Keratinocyte (primary cell): Measurements from ENCODE around the gene MAPRE3.

ENCODE experiments used
- EZH2 ChIP-seq: IDR thresholded peaks from one replicate; pipeline ENCODE4 v1.6.1; 2012; ENCODE audit warnings: inconsistent platforms, mild to moderate bottlenecking, low read length, moderate library complexity
- TF ChIP-seq, protein P1 (sequence below), 3 experiments: IDR thresholded peaks in 1 of 3; conservative IDR thresholded peaks in 1 of 3; optimal IDR thresholded peaks in 1 of 3; 2 replicates in 2 of 3; 3 replicates in 1 of 3; pipeline versions ENCODE3 to v1.5.1; 2011; ENCODE audit warnings: low read length in 3 of 3, mild to moderate bottlenecking in 3 of 3, moderate library complexity in 2 of 3, control low read depth in 1 of 3, inconsistent platforms in 1 of 3; ENCODE audit not compliant: insufficient read depth in 2 of 3; ENCODE audit errors: extremely low read depth in 1 of 3

GRCh38 chr2:26951236-26951635 is 19.2 kb upstream of the MAPRE3 start:
- TF ChIP-seq, protein P1, sequence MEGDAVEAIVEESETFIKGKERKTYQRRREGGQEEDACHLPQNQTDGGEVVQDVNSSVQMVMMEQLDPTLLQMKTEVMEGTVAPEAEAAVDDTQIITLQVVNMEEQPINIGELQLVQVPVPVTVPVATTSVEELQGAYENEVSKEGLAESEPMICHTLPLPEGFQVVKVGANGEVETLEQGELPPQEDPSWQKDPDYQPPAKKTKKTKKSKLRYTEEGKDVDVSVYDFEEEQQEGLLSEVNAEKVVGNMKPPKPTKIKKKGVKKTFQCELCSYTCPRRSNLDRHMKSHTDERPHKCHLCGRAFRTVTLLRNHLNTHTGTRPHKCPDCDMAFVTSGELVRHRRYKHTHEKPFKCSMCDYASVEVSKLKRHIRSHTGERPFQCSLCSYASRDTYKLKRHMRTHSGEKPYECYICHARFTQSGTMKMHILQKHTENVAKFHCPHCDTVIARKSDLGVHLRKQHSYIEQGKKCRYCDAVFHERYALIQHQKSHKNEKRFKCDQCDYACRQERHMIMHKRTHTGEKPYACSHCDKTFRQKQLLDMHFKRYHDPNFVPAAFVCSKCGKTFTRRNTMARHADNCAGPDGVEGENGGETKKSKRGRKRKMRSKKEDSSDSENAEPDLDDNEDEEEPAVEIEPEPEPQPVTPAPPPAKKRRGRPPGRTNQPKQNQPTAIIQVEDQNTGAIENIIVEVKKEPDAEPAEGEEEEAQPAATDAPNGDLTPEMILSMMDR (optimal IDR thresholded peaks at IDR 0.05 in 1 of 3, IDR thresholded peaks at IDR 0.05 in 1 of 3, conservative IDR thresholded peaks at IDR 0.05 in 1 of 3; ENCODE audit: extremely low read depth in 1 of 3, insufficient read depth in 2 of 3, low read length in 3 of 3), result no peak
- TF ChIP-seq EZH2, result no peak
